ENCODE measurements around the gene IMPG2.

Gene IMPG2

GRCh38 chr3:101193957-101194356 lies 126.4 kb downstream of the IMPG2 start (continued):
- TF ChIP-seq ZBTB7A (tag by site-specific recombination; IDR thresholded peaks at IDR 0.05; ENCODE audit: low read depth) (no peak), ZBTB48 (tag by site-specific recombination; IDR thresholded peaks at IDR 0.05) (no peak), ZNF324 (tag by site-specific recombination; IDR thresholded peaks at IDR 0.05) (no peak), PRDM1 (tag by site-specific recombination; IDR thresholded peaks at IDR 0.05) (no peak), ZNF48 (tag by site-specific recombination; IDR thresholded peaks at IDR 0.05) (no peak), ZBTB49 (tag by site-specific recombination; IDR thresholded peaks at IDR 0.05; ENCODE audit: low read depth) (no peak)

GRCh38 chr3:101189796-101190195 lies 130.6 kb downstream of the IMPG2 start:
- CTCF ChIA-PET: no interaction called here
- POLR2A ChIA-PET: interaction anchor here (0.6 kb wide), 1 partner anchor 1390 kb away, joined by 4 read pairs; no protein-coding TSS in a partner anchor

GRCh38 chr3:101189176-101189575 lies 131.2 kb downstream of the IMPG2 start:
- POLR2A ChIA-PET: interaction anchor here (0.6 kb wide), 1 partner anchor 1390 kb away, joined by 4 read pairs; no protein-coding TSS in a partner anchor
- H3K9me3 ChIP-seq (ENCODE audit: control insufficient read depth, insufficient read depth, low read depth, low read length): no peaks in the 10 kb centered on the region
- H3K4me3 ChIP-seq (ENCODE audit: low read depth, low read length): no peak overlapping the region
- H3K27ac ChIP-seq (ENCODE audit: extremely low read depth, low read depth, low read length): no peak overlapping the region
- no peaks in the 10 kb centered on the region for H3K4me1 ChIP-seq (ENCODE audit: control insufficient read depth, insufficient read depth, low read length)
- H3K36me3 ChIP-seq (ENCODE audit: control insufficient read depth in 2 of 2, insufficient read depth in 1 of 2, low read length in 2 of 2): no peaks in the 10 kb centered on the region
- CTCF ChIA-PET: no interaction called here
- TF ChIP-seq ZNF624 (tag by site-specific recombination; IDR thresholded peaks at IDR 0.05) (no peak), ZNF157 (tag by site-specific recombination; IDR thresholded peaks at IDR 0.05) (no peak), SCRT2 (tag by site-specific recombination; IDR thresholded peaks at IDR 0.05) (no peak), ATF2 (tag by site-specific recombination; IDR thresholded peaks at IDR 0.05; ENCODE audit: low read depth) (no peak), ZNF670 (tag by site-specific recombination; IDR thresholded peaks at IDR 0.05; ENCODE audit: low read depth) (no peak), PRDM4 (tag by site-specific recombination; IDR thresholded peaks at IDR 0.05) (no peak), ZNF324 (tag by site-specific recombination; IDR thresholded peaks at IDR 0.05) (no peak), ZNF645 (tag by site-specific recombination; IDR thresholded peaks at IDR 0.05) (no peak)

More at GRCh38 chr3:101189796-101190195, 130.6 kb downstream of the IMPG2 start:
- no peaks in the 10 kb centered on the region for H3K4me1 ChIP-seq (ENCODE audit: control insufficient read depth, insufficient read depth, low read length)
- H3K4me3 ChIP-seq (ENCODE audit: low read depth, low read length): no peak overlapping the region
- TF ChIP-seq ZBTB10 (tag by site-specific recombination; IDR thresholded peaks at IDR 0.05) (no peak), KLF8 (tag by site-specific recombination; IDR thresholded peaks at IDR 0.05) (no peak), ZFP69B (tag by site-specific recombination; IDR thresholded peaks at IDR 0.05) (no peak), ZNF341 (tag by site-specific recombination; IDR thresholded peaks at IDR 0.05; ENCODE audit: low read depth) (no peak), ZNF560 (tag by site-specific recombination; IDR thresholded peaks at IDR 0.05; ENCODE audit: borderline replicate concordance) (no peak), PRDM6 (tag by site-specific recombination; IDR thresholded peaks at IDR 0.05) (no peak)
- H3K36me3 ChIP-seq (ENCODE audit: control insufficient read depth in 2 of 2, insufficient read depth in 1 of 2, low read length in 2 of 2): no peaks in the 10 kb centered on the region
- no peak overlapping the region for H3K27ac ChIP-seq (ENCODE audit: extremely low read depth, low read depth, low read length)
- no peaks in the 10 kb centered on the region for H3K9me3 ChIP-seq (ENCODE audit: control insufficient read depth, insufficient read depth, low read depth, low read length)

Data from HEK293 (cell line).